GM21825 (cell line): ENCODE measurements around the gene ENPP7.

Experiments
- ATAC-seq: cut with Tn5 transposase; IDR thresholded peaks from one replicate; pipeline ENCODE4 v1.9.1; 2021; ENCODE audit warnings: mild to moderate bottlenecking, moderate library complexity; ENCODE audit not compliant: unreplicated experiment

ENPP7 gene

DNA sequence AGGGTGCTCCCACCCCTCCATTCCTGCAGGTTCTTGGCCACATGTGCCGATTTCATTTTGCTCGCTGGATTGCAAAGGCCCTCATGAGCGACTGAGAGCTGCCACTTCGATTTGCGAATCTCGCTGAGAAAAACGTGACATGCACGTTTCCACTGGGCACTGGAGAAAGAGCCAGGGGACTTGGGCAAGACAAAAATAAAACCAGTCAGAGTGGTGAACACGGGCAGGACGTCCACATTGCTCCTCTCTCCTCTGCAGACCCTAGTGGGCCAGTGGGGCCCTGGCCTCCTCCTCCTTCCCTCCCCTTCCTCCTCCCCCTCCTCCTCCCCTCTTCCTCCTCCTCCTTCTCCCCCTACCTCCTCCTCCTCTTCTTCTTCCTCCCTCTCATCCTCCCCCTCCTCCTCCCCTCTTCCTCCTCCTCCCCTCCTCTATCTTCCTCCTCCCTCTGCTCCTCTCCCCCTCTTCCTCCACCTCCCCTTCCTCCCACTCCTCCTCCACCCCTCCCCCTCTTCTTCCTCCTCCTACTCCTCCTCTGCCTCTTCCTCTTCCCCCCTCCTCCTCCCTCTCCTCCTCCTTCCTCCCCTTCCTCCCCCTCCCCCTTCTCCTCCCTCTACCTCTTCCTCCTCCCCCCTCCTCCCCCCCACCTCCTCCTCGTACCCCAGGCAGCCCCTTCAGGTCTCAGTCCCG, 28.1 kb upstream of the ENPP7 start:
- ATAC-seq: no peak

DNA sequence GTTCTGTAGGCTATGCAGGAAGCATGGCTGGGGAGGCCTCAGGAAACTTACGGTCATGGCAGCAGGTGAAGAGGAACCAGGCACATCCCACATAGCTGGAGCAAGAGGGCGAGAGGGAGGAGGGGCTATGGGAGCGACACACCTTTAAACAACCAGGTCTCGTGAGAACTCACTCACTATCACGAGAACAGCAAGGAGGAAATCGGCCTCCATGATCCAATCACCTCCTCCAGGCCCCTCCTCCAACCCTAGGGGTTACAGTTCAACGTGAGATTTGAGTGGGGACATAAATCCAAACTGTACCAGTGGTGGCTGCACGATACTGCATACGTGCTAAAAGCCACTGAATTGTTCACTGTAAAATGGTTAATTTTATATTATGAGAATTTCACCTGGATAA, 26.1 kb upstream of the ENPP7 start:
- no peak for ATAC-seq

DNA sequence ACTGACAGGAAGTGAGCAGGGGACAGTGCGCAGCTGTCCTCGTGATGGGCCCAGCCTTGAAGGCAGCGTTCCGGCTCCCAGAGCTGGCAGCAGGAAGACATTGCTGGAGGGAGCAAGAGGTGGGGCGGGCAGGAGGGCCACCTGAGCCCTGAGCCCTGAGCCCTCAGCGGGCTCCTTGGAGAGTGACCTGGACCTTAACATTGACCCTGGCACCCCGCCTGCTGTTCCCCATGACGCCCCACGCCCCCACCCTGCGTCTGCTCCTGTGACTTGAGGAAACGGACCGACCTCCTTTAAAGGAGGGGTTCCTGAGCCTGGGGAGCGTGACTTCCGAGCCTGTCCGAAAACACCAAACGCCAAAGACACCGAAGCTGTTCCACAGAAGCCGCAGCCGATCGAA, 25.1 kb upstream of the ENPP7 start:
- no peak for ATAC-seq

DNA sequence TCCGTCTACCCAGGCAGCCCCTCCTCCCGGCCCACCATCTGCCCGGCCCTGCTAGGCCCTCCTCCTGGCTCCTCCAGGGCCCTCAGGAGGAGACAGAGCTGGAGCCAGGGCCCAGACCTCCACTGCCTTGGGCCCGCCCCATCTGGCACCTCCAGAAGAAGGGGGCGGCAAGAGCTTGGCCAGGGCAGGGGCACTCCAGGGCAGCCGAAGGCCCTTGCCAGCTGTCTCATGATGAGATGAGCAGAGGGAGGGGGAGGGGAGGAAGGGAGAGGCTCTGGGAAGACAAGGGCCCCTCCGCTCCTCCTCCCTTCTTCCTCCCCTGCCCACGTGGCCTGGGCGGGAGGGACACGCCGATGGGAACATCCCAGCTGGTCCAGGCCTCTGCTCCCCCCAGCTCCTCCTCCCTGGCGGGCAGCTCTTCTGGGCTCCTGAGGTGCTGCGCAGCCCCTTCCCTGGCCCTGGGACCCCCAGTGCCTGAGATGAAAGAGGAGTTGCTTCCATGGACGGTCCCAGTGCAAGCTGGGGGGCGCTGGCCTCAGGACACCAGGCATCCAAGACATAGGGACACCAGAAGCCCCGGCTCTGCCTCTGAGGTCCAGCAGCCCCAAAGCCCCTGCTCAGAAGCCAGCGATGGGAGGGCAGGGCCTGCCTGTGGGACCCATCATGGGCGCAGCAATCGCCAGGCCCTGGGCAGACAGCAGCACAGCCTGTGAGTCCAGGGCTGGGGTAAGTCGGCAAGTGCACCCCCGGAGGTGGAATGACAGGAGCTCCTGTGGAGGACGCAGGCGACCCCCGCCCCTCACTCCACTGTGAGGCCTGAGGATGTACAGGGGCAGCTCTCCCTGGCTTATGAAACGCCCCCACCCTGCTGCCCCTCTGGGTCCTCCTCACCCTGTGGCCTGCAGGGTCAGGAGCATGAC, 23.6 kb upstream of the ENPP7 start:
- ATAC-seq: no peak

DNA sequence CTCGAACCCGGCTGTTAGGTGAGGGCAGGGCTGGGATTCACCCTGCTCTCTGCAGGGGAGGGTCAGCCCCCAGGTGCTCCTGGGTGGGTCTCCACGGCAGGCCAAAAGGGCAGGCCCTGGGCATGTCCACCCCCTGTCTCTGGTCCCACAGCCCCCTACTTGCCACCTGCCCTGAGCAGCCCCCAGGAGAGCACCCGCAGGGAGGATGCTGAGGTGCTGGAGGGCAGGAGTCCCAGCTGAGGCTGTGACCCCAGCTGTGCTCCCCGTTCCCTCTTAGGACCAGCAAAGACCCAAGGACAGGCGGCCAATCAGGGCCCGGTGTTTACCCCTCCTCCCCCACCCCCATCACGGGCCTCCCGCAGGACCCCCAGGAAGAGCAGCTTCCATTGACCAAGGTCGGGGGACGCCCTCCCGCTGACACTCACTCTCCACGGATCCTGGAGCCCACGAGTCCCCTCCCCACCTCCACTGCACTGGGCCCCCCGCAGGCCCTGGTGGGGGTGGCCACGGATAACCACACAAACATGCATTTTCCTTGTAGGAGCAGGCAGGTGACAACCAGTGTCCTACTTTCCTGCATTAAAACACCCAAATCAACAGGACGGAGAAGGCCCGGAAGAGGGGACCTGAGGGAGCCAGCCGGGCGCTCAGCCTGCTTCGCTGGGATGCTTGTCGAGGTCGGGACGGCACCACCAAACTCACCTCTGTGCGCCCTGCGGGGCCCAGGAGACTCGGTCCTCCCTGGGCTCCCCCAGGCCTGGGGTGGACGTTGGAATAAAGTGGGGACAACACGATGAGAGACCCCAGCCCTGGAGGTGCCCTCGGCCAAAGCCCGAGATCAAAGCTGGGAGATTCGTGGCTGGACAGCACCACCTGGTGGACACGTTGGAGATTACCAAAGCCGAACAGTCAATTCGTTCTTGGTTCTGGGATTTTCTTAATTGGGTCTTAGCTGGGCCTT, 22.5 kb upstream of the ENPP7 start:
- ATAC-seq: no peak

DNA sequence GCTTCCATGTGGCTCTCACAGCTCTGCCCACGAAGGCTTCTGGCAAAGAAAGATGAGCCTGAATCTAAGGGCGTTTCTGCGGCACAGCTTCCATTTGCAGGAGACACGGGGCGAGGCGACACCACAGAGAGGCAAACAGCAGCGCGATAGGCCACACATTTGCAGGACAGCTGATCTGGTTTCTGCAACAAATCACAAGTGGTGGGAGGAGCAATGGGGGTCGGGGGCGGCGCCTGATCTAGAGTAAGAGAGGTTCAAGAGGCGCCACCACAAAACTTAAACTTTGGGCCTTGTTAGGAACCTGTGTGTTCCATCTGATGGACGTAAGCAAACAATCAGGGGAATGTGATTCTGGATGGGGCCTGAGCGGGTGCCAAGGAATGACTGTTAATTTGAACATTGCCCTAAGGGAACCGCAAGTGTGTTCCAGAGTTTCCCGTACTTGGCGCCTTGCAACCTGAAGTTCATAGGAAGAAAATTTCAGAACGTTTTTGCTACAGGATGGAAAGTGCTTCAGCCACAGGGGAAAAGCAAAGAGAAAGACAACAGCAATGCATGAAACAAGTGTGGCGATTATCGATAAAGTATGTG, 18.9 kb upstream of the ENPP7 start:
- ATAC-seq: no peak

DNA sequence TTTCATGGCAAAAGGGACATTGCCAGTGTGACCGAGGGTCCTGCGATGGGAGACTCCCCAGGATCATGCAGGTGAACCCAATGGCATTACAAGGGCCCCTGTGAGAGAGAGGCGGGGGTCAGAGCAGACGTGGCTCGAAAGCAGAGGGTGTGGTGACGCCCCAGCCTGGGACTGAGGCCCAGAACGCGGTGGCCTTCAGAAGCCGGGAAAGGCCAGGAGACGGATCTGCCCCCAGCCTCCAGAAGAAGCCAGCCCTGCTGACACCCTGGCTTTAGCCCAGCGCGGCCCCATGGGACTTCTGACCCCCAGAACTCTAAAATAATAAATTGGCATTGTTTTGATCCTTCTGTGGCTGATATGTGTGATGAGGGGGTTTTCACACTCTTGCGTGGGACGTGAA, 17.4 kb upstream of the ENPP7 start:
- no peak for ATAC-seq

DNA sequence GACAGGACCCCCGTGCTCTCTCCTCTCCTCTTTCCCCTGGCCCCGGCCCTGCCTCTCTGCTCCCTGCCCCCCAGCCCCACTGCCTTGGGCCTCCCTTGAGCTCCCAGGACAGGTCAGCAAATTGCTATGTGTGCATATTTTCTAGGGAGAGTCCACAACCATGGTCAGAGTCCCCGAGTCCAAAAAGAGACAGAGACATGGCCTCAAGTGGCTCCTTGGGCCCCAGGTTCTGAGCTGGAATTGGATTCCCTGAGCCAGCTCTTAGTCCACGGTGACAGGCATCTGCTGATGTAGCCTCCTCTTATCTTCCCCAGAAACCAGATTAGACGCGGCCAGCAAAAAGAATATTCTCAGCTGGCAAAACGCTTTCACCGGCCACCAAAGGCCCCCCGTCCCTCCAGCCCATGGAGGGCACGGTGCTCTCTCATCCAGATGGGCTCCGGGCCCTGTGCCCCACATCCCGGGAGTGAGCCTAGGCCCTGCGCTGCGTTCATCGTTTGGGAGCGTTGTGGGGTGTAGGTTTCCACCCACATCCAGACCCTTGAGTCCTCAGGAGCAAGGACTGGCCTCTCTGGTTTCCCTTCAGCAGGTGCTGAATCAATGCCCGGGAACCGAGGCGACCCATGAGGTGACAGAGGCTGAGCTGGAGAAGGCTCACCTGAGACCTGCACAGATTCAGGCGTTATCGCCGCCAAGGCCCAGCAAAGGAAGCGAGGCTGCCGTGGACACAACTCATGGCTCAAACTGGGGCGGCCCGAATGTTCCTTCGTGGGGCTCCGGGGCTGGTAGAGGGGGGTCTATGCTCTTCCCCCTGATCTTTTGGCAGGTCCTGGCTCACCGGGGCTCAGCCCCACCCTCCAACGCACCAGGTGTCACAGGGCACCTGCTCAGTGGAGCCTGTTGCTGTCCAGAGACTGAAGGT, 16.3 kb upstream of the ENPP7 start:
- no peak for ATAC-seq

DNA sequence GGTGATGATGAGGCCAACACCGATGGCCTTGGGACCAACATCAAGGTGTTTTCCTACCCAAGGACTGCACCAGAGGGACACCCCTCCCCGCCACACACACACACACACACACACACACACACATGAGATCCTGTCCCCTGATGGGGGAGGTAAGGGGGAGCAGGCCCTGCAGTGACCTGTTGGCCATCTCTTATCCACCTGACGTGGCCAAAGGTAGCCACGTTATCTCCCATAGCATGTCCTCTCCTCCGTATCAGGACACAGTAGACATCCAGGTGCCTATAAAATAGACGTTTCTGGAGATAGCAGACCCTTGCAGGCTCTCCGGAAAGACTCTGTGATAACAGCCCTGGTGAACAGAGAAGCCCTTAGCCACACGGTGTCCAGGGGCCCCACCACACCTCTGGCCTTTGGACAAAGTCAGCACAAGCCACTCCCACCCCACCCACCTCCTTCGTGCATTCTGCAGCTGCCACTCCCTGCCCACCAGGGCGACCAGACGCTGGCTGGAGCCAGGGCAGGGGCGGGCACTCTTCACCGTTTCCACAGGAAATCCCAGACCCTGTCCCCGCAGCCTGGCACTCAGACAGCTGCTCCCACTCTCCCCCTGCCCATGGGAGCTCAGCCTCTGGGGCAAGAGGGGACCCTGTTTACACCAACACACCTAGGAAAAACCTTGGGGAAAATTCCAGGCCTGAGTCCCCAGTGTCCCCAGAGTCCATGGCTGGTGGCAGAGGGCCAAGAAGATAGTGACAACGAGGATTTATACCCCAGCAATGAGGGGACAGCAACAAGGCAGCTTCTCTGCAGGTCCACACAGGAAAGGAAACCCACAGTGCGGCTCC, 15.4 kb upstream of the ENPP7 start:
- ATAC-seq: no peak

DNA sequence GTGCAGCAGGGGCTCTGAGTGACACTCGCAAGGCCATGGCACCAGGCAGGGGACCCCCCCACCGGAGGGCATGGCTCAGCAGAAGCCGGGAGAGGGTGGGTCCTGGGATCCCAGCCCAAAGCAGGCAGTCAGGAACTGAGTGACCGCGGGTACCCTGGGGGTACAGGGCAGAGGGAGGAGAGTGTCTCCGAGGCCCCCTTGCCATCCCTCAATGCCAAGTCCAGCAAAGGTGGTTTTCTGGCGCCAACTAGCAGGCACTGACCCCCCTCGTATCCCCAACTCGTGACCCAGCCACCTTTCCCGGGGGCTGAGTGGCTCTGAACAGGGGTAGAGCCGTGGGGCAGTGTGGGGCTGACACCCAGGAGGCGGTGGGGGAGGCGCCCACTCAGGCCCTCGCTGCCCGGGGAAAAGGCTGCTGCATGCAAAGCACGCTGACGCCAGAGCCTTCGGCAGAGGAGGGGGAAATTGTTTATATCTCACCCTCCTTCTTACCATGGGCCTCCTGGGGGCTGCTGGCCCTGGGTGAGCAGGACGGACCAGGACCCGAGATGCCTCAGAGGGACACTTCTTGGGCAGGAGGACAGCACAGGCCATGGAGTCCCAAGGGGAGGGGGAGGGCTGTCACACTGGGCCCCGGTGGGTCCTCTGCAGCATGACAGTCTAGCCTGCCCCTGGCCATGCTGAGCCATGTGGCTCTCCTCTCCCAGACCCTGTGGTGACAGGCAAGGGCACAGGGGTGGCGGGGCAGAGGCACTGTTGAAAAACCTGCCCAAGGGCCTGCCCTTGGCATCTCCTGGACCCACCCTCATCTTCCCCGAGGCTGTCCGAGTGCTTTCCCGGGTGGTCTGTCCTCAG, 14.6 kb upstream of the ENPP7 start:
- no peak for ATAC-seq

DNA sequence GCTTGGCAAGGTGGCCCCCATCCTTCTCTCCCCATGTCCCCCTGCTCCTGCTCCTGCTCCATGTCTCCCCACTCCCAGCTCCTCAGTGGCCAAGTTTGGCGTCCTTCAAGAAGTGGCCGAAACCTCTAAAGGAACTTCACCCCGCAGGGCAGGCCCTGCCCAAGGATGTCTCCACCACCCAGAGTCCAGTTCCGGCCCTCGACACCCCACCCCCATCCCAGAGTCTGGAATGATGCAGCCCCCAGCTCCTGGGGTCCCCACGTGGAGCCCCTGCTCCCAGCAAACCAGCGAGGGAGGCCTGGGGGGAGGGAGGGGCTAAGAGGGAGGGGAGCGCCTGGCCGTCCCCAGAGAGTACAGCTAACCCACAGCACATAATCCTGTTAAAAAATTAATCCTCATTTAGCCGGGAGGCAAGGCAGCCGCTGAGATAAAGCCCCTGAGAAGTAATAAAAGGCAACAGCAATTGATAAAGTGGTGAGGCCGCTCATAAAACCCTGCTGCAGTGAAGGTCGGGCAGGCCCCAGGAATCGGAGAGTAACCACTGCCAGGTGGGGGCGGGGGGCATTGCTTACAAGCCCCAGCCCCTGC, 9.9 kb upstream of the ENPP7 start:
- ATAC-seq: no peak

DNA sequence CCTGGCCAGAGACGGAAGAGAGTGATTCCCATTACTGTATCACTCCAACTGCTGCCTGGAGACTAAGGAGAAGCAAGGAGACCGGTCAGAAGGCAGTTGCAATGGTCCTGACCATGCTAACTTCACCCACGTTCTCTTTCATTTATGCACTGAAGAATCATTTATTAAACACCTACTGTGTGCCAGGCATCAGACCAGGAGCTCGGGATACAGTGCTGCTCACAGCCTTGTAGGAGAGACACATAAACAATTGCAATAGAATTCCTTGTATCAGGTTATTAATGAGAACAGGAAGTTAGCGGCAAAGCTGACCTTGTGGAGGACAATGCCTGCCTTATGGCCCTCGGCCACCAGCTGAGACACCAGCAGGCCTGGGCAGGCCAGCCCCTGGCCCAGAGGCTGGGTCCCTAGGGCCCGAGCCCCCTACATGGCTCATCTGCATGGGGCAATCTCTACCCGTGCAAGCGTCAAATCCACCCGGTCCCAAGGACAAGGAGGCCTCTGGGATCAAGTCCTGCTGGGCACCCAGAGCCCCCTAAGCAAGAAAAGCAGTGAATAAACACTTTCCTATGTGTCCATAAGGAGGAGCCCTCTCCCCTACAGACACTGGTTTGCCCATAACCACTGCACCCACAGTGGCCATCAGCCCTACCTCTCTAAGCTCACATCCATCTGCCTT, 8.6 kb upstream of the ENPP7 start:
- no peak for ATAC-seq

DNA sequence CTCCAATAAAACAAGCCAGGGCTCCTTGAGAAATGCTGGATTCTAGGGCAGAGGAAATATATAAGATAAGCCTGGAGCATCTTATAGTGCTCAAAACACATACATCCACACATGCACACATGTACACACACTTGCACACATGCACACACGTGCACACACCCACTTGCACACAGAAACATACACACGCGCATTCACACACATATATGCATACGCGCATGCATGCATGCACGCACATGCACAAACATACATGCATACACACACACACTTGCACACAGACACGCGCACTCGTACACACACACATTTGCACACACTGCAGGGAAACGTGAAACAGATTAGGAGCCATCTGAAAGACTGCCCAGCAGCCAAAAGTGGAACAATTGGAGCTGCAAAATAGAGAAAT, 8.0 kb upstream of the ENPP7 start:
- no peak for ATAC-seq

DNA sequence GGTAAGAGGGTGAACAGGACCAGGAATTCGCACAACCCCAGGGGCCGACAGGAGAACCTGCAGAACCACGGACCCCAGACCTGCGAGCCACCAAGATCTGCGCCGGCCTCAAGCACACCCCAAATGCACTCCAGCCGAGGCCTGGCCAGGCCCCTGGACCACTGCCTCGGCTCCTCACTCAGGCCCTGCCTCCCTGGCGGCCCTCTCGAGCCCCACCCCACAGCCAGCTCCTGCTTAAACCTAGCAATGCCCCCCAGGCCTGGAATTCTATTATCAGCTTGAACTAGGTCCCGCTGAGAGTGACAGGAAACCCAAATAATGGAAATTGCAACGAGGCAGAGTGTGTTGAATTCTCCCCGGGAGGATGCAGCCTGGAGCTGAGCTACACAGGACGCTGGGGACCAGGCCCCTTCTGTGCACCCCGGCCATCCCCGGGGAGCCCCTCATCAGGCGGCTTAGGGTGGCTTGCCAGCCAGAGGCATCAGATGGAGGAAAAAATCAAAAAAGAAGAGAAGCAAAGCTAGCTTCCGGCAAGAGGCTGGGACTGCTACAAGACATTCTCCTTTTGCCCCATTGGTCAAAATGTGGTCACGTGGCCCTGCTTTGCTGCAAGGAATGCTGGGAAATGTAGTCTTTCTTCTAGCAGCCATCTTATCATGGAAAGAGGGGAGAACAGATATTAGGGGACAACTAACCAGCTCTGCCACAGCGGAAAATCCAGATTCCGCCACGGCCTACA, 2.4 kb upstream of the ENPP7 start:
- ATAC-seq: no peak

DNA sequence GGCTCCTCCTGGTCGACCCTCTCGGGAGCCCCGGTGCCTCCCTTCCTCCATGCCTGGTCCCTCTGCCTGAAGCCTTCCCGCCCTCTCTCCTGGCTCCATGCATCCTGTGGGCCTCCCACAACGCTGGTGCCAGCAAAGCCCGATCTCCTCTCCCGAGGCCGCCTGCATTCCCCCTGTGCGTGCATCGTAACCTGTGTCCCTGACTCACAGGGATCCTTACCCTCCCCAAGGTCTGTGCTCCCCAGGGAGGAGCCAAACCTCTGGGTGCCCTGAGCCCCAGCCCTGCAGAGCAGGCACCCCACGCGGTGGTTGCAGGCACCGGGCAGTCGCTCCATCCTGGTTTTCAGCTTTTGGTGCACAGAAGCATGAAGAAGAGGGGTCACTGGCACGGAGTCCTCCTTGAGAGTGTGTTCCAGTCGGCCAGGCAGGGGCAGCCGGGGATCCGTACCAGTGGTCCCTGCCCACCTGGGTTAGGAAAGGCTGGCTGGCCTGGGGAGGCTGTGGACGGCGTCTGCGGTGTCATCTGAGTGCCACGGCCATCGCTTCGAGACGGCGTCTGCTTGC, 1.8 kb upstream of the ENPP7 start:
- ATAC-seq: no peak

DNA sequence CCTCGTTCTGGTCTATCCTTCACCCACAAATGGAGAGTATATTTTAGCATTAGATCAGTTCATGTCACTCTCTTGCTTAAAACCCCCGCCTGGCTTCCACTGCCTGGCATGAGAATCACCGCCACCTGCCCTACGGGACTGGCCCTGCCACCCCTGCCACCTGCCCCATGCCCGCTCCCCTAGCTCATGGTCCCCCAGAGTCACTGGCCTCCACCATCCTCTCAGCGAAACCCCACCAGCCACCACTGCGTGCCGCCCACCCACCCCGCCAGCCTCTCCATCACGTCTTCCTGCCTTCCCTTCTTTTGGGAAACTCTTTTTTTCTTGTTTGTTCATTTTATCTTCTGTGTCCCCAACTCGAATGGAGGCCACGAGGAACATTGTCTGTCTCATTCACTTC, 982 bp upstream of the ENPP7 start:
- no peak for ATAC-seq
